HG03045 (cell line): ENCODE data around the gene ARHGAP27.

ENCODE experiments used
- ATAC-seq: cut with Tn5 transposase; IDR thresholded peaks from one replicate; pipeline ENCODE4 v1.9.1; 2021; ENCODE audit warnings: mild to moderate bottlenecking, moderate library complexity; ENCODE audit not compliant: unreplicated experiment

ARHGAP27 gene

GRCh38 chr17:45410144-45411091, 22.3 kb downstream of the ARHGAP27 start:
- ATAC-seq = no peak

- ATAC-seq = no peak
These were observed 23.0 kb downstream of the ARHGAP27 start for GRCh38 chr17:45409659-45410076.

GRCh38 chr17:45408611-45409421, 23.9 kb downstream of the ARHGAP27 start:
- no peak for ATAC-seq

GRCh38 chr17:45406107-45406506, 26.6 kb downstream of the ARHGAP27 start:
- ATAC-seq = no peak

GRCh38 chr17:45405250-45406086, 27.2 kb downstream of the ARHGAP27 start:
- no peak for ATAC-seq

GRCh38 chr17:45404870-45405249, 27.8 kb downstream of the ARHGAP27 start:
- ATAC-seq = no peak

- no peak for ATAC-seq
These were observed 28.7 kb downstream of the ARHGAP27 start for GRCh38 chr17:45403906-45404490.

GRCh38 chr17:45402916-45403315, 29.8 kb downstream of the ARHGAP27 start:
- no peak for ATAC-seq

- no peak for ATAC-seq
These were observed 33.9 kb downstream of the ARHGAP27 start for GRCh38 chr17:45398800-45399199.

GRCh38 chr17:45397796-45398195, 34.9 kb downstream of the ARHGAP27 start:
- ATAC-seq = no peak

- ATAC-seq = no peak
These were observed 36.0 kb downstream of the ARHGAP27 start for GRCh38 chr17:45396496-45397205.

- ATAC-seq = no peak
These were observed 36.9 kb downstream of the ARHGAP27 start for GRCh38 chr17:45395569-45396415.

GRCh38 chr17:45394913-45395568, 37.6 kb downstream of the ARHGAP27 start:
- no peak for ATAC-seq

- no peak for ATAC-seq
These were observed 38.1 kb downstream of the ARHGAP27 start for GRCh38 chr17:45394564-45394912.

- no peak for ATAC-seq
These were observed 38.6 kb downstream of the ARHGAP27 start for GRCh38 chr17:45394091-45394490.

- no peak for ATAC-seq
These were observed 39.3 kb downstream of the ARHGAP27 start for GRCh38 chr17:45393411-45393810.

- no peak for ATAC-seq
These were observed 40.8 kb downstream of the ARHGAP27 start for GRCh38 chr17:45391918-45392317.

- no peak for ATAC-seq
These were observed 41.4 kb downstream of the ARHGAP27 start for GRCh38 chr17:45391291-45391690.

- no peak for ATAC-seq
These were observed 43.3 kb downstream of the ARHGAP27 start for GRCh38 chr17:45389354-45389753.
